ENCODE results near the gene GPM6B.

GPM6B gene, protein sequence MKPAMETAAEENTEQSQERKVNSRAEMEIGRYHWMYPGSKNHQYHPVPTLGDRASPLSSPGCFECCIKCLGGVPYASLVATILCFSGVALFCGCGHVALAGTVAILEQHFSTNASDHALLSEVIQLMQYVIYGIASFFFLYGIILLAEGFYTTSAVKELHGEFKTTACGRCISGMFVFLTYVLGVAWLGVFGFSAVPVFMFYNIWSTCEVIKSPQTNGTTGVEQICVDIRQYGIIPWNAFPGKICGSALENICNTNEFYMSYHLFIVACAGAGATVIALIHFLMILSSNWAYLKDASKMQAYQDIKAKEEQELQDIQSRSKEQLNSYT

GRCh38 chrX:13816643-13817627 is at the start of gene GPM6B:
Gene GPM6B, minus strand, starts transcription at chrX:13817093. Its CDS starts 189 bp downstream, at chrX:13816904.
- no peak within 1 kb of the TSS for H3K4me3 ChIP-seq (ENCODE audit: low read depth, low read length)
- DNase-seq (ENCODE audit: low read depth), result no peak
- TF ChIP-seq CTCF (IDR thresholded peaks at IDR 0.05; ENCODE audit: control insufficient read depth, extremely low read depth, insufficient read depth), result no peak

GRCh38 chrX:13864264-13864663 is 47.4 kb upstream of the GPM6B start:
- H3K4me3 ChIP-seq (ENCODE audit: low read depth, low read length), result no peak overlapping the region
- DNase-seq (ENCODE audit: low read depth), result no peak
- TF ChIP-seq CTCF (IDR thresholded peaks at IDR 0.05; ENCODE audit: control insufficient read depth, extremely low read depth, insufficient read depth), result no peak

GRCh38 chrX:13863324-13863723 is 46.4 kb upstream of the GPM6B start:
- DNase-seq (ENCODE audit: low read depth), result no peak
- H3K4me3 ChIP-seq (ENCODE audit: low read depth, low read length), result no peak overlapping the region
- TF ChIP-seq CTCF (IDR thresholded peaks at IDR 0.05; ENCODE audit: control insufficient read depth, extremely low read depth, insufficient read depth), result no peak

GRCh38 chrX:13859724-13860123 is 42.8 kb upstream of the GPM6B start:
- no peak for DNase-seq (ENCODE audit: low read depth)
- TF ChIP-seq CTCF (IDR thresholded peaks at IDR 0.05; ENCODE audit: control insufficient read depth, extremely low read depth, insufficient read depth), result no peak
- no peak overlapping the region for H3K4me3 ChIP-seq (ENCODE audit: low read depth, low read length)

- no peak overlapping the region for H3K4me3 ChIP-seq (ENCODE audit: low read depth, low read length)
- no peak for TF ChIP-seq CTCF (IDR thresholded peaks at IDR 0.05; ENCODE audit: control insufficient read depth, extremely low read depth, insufficient read depth)
- no peak for DNase-seq (ENCODE audit: low read depth)
Measured at GRCh38 chrX:13857804-13858203, 40.9 kb upstream of the GPM6B start.

DNA sequence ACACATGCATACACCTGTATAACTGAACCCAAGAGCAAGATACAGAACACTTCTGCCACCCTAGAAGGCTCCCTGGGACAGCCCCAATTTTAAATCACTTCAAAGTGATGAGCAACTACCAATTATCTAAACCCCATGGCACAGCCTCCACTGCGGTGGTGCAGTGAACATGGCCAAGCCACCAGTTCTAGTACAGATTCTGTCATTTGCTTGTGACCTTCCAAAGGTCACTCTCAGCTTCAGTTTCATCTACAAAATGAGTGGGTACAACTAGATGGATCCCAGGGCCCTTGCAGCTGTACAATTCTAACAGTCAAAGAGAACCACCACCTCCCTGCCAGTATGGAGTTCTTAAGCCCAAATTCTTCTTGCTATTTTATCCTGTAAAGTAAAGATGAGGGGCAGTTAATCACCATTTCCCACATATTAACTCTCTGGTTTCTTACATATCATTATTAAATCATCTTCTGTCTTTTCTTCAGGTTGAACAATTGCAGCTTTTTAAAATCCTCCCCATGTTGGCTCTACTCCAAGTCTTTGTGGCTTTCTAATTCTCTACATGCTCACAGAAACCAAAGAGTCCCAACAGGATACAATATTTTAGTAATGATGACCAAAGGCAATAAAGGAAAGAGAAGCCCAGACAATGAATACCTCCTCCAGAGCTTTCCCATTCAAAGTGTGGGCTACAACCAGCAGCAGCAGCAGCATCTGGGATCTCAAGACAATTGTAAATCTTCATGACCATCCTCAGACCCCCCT is 39.0 kb upstream of the GPM6B start:
- no peak overlapping the region for H3K4me3 ChIP-seq (ENCODE audit: low read depth, low read length)
- no peak for DNase-seq (ENCODE audit: low read depth)
- TF ChIP-seq CTCF (IDR thresholded peaks at IDR 0.05; ENCODE audit: control insufficient read depth, extremely low read depth, insufficient read depth), result no peak
